Activated B cell treated with CpG ODN at 0.5 μM for 24 hours (primary cell): Measurements from ENCODE around the gene NKTR. TPM values are rescaled to one million over a fixed set of nuclear protein-coding genes. Genes with fewer than 3 reads are reported as not detected.

Experiments
- ATAC-seq: fragments of 200-7000 bp; cut with Tn5 transposase; one replicate; pipeline ENCODE4 v1.10.0; 2021; ENCODE audit warnings: low read depth, mild to moderate bottlenecking, moderate library complexity
- CTCF ChIA-PET: fragments of 350-600 bp; sonication (Branson Sonifier 250); formaldehyde crosslinking; loops from one replicate; lab custom pipeline; 2021; ENCODE audit warnings: antibody characterized with exemption; lab: Charles Lee
- POLR2A ChIA-PET: fragments of 350-600 bp; sonication (Branson Sonifier 250); formaldehyde crosslinking; loops from one replicate; lab custom pipeline; 2021; ENCODE audit warnings: antibody characterized with exemption; lab: Charles Lee
- DNase-seq: peaks from one replicate; pipeline ENCODE4 v3.0.0; 2022
- H3K27ac Mint-ChIP-seq: one replicate; pipeline ENCODE4 v1.8.0; 2020; ENCODE audit warnings: mixed read lengths
- H3K27me3 Mint-ChIP-seq: one replicate; pipeline ENCODE4 v1.8.0; 2021; ENCODE audit warnings: mixed read lengths
- H3K36me3 Mint-ChIP-seq: one replicate; pipeline ENCODE4 v1.8.0; 2021; ENCODE audit warnings: low read depth, mixed read lengths
- H3K4me1 Mint-ChIP-seq: one replicate; pipeline ENCODE4 v1.8.0; 2021; ENCODE audit warnings: mixed read lengths
- H3K4me3 Mint-ChIP-seq: one replicate; pipeline ENCODE4 v1.8.0; 2020; ENCODE audit warnings: mild to moderate bottlenecking, mixed read lengths
- H3K9me3 Mint-ChIP-seq: one replicate; pipeline ENCODE4 v1.8.0; 2020; ENCODE audit warnings: mixed read lengths
- CTCF ChIP-seq: fragments of 200-600 bp; IDR thresholded peaks from one replicate; pipeline ENCODE4 v1.8.0; 2022; ENCODE audit warnings: antibody characterized with exemption, mild to moderate bottlenecking
- intact Hi-C: fragments of 100-400 bp; cut with micrococcal nuclease; formaldehyde crosslinking; loops from one replicate; pipeline ENCODE4 v1.15.1; 2024
- total RNA-seq: library from RNA; stranded (reverse); gene quantifications from 2 replicates; pipeline ENCODE4 v1.2.3, GENCODE V29; 2022

NKTR gene
- total RNA-seq, 1 donor from 2014 or later = 126 TPM

- H3K27me3 Mint-ChIP-seq = no peaks in the 10 kb centered on the region
- CTCF ChIA-PET = no interaction called here
- no peak overlapping the region for H3K4me3 Mint-ChIP-seq
- ATAC-seq (no peak), DNase-seq (no peak)
- peaks cover 49% of the 10 kb centered on the region for H3K36me3 Mint-ChIP-seq
- POLR2A ChIA-PET = no interaction called here
- intact Hi-C loops = no loop called here
- no peak overlapping the region for H3K27ac Mint-ChIP-seq
- H3K9me3 Mint-ChIP-seq = no peaks in the 10 kb centered on the region
- TF ChIP-seq CTCF = no peak
- H3K4me1 Mint-ChIP-seq = no peaks in the 10 kb centered on the region
These were observed 40.4 kb downstream of the NKTR start for GRCh38 chr3:42640771-42641370.

- peaks cover 56% of the 10 kb centered on the region for H3K36me3 Mint-ChIP-seq
- TF ChIP-seq CTCF = no peak
- CTCF ChIA-PET = no interaction called here
- ATAC-seq (no peak), DNase-seq (no peak)
- intact Hi-C loops = no loop called here
- no peak overlapping the region for H3K4me3 Mint-ChIP-seq
- H3K27ac Mint-ChIP-seq = no peak overlapping the region
- H3K9me3 Mint-ChIP-seq = no peaks in the 10 kb centered on the region
- H3K4me1 Mint-ChIP-seq = peaks cover 11% of the 10 kb centered on the region
- H3K27me3 Mint-ChIP-seq = peaks cover 2% of the 10 kb centered on the region
- POLR2A ChIA-PET = no interaction called here
These were observed 47.5 kb downstream of the NKTR start for GRCh38 chr3:42647821-42648459.

- ChIA-PET CTCF (no interaction called here), POLR2A (no interaction called here)
- H3K36me3 Mint-ChIP-seq = peaks cover 45% of the 10 kb centered on the region
- TF ChIP-seq CTCF = no peak
- no peak overlapping the region for H3K4me3 Mint-ChIP-seq
- DNase-seq (no peak), ATAC-seq (no peak)
- H3K4me1 Mint-ChIP-seq = peaks cover 22% of the 10 kb centered on the region
- H3K27me3 Mint-ChIP-seq = peaks cover 2% of the 10 kb centered on the region
- H3K9me3 Mint-ChIP-seq = no peaks in the 10 kb centered on the region
- intact Hi-C loops = no loop called here
- no peak overlapping the region for H3K27ac Mint-ChIP-seq
These were observed 48.5 kb downstream of the NKTR start for GRCh38 chr3:42649006-42649405.

- ChIA-PET CTCF (no interaction called here), POLR2A (no interaction called here)
- H3K4me3 Mint-ChIP-seq = no peak overlapping the region
- H3K9me3 Mint-ChIP-seq = no peaks in the 10 kb centered on the region
- H3K4me1 Mint-ChIP-seq = peaks cover 22% of the 10 kb centered on the region
- TF ChIP-seq CTCF = no peak
- intact Hi-C loops = no loop called here
- no peak overlapping the region for H3K27ac Mint-ChIP-seq
- H3K27me3 Mint-ChIP-seq = peaks cover 2% of the 10 kb centered on the region
- ATAC-seq = no peak
- DNase-seq = no peak
- H3K36me3 Mint-ChIP-seq = peaks cover 40% of the 10 kb centered on the region
These were observed 49.3 kb downstream of the NKTR start for GRCh38 chr3:42649783-42650182.

- intact Hi-C loops = no loop called here
- Mint-ChIP-seq H3K36me3 (peaks cover 28% of the 10 kb centered on the region), H3K4me1 (peaks cover 22% of the 10 kb centered on the region), H3K27ac (no peak overlapping the region), H3K9me3 (no peaks in the 10 kb centered on the region), H3K4me3 (no peak overlapping the region), H3K27me3 (peaks cover 2% of the 10 kb centered on the region)
- TF ChIP-seq CTCF = no peak
- DNase-seq (no peak), ATAC-seq (no peak)
- ChIA-PET CTCF (no interaction called here), POLR2A (interaction anchor here (2.0 kb wide), 1 partner anchor 13 kb away, joined by 7 read pairs; no protein-coding TSS in a partner anchor)
These were observed 51.0 kb downstream of the NKTR start for GRCh38 chr3:42651248-42652091.
